ENCODE results near the gene KCTD16.

KCTD16 gene

DNA sequence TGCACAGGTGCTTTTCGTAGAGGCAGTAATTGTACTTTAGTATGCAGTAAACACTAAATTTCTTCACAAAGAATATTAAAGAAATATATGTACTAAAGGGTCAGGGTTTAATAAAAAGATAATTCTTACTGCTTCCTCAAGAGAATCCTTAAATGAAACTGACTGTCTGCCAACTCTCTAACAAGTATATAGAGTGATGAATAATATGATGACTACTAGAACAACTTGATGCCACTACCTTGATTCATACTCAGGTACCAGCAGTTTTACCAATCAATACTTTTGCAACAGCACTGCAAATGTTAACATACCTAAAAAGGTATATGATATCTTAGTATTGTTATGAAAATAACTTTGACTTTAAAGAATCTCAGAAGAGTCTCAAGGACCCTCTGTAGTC is 4.0 kb upstream of the KCTD16 start:
- DNase-seq = no peak

DNA sequence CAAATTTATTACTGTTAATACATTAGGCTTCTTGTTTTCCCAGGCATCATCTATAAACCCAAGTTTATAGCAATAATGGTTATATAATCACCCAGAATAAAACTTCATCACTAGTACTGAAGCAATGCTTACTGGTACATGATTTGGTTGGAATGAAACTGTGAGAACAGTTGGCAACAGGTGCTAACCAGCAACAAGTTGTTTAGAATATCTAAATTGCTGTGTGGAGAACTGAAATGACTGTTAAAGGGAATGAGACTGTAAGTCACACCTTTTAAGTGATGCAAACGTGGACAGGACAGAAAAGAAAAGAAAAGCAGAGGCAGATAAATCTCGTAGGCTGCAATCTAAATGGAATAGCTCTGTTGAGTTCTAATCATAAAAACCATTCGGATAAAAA is 2.7 kb upstream of the KCTD16 start:
- no peak for DNase-seq

GRCh38 chr5:144169904-144170275 is 783 bp upstream of the KCTD16 start:
- no peak for DNase-seq

GRCh38 chr5:144173766-144174165 is 3.1 kb downstream of the KCTD16 start:
- no peak for DNase-seq

DNA sequence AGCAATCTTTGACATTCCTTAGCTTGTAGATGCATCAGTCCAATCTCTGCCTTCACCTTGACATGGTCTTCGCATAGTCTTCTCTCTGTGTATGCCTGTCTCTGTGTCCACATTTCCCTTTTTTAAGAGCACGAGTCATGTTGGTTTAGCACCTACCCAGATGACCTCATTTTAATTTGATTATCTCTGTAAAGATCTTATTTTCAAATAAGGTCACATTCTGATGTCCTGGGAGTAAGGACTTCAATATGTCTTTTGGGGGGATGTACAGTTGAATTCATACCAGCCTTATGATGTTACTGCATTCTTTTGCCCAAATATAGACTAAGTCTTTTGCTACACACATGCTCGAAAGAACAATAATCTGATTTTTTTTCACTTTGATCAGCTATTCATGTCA is 6.9 kb downstream of the KCTD16 start:
- DNase-seq = no peak

DNA sequence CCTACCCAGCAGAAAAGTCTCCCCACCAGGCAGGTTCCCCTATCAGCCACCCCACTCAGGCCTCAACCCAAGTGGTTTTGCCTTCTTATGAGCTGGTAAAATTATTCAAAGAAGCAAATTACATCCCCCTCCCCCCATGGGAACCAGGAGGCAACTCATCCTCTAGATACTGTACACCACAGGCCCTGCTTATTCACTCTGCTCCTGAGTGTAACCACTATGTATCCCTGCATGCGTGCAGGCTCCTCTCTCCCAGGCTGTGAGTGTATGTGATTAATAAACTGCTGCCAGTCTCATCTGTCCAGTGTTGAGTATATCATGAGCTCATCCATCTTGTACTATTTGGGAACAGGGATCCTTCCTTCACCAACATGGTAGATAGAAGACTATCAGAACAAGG is 8.6 kb downstream of the KCTD16 start:
- no peak for DNase-seq

- DNase-seq = no peak
Measured at GRCh38 chr5:144183254-144183889, 12.7 kb downstream of the KCTD16 start.

- peak in 1 of 56 donors; percentile 0 for DNase-seq
Measured at GRCh38 chr5:144187699-144188294, 17.1 kb downstream of the KCTD16 start.

- no peak for DNase-seq
Measured at GRCh38 chr5:144189800-144190429, 19.2 kb downstream of the KCTD16 start.

DNA sequence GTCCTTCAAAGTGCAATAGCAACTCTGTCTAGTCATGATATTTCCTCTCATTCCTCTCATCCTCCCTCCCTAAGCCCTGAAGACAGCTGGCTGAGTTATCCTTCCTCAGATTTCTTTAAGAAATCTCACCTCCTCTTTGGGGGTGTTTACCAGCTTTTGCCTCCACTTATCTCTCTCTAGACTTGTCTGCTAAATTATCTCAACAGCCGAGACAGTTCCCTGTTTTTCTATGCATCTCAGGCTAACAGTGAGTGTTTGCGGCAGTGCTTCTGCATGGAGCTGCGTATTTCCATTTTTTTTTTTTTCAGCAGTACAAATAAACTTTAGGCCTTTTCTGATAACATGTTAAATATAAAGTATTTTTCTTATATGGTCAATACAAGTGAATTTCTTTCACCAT is 20.9 kb downstream of the KCTD16 start:
- DNase-seq = no peak

DNA sequence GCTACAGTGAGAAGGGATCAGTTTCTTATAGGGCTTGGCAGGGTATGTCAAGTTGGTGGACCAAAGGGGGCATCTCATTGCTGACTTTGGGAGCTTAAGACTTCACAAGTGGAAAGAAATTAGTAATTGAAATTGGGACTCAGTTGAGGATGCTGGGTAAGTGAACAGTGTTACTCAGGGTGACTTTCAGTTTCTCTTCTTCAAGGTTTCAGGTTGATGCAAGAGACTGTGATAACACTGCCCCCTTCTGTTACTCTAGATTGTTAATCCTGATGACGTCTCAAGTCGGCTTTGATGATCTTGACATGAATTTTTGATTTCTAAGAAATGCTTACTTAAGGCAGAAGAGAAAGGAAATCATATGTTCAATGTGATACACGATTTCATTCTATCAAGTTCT is 21.3 kb downstream of the KCTD16 start:
- no peak for DNase-seq

DNA sequence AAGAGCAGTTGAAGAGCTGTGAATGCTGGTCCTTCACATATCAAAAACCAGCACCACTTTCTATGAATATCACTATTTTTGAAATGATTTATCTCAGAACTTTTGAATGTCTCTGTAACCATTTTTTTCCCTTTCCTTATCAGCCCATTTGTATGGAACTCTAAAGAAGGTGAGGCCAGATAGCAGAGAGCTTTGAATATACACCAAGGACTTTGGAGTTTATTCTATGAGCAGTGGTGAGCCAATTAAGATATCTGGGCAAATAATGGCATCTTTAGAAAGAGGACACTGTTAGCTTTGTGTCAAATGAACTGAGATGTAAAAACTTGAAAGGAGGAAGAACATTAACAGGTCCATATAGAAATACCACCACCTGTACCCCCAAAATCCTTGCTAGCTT is 22.0 kb downstream of the KCTD16 start:
- no peak for DNase-seq

DNA sequence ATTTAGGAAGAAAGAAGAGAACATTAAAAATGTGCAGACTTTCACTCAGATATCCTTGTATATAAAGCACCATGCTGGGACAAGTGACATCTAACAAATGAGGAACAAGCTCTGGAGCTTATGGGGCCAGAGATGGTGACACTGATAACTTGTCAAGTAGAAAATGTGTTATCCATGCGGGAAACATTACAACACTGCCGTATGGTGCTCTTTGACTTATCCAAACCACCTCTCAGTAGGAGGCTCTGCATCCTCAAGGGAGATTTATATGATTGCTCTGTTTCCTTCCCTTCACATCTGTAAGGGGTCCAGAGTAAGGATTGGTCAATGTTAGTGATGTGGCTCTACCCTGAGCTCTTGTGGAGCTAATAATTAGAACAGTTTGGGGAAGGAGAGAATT is 23.5 kb downstream of the KCTD16 start:
- no peak for DNase-seq

DNA sequence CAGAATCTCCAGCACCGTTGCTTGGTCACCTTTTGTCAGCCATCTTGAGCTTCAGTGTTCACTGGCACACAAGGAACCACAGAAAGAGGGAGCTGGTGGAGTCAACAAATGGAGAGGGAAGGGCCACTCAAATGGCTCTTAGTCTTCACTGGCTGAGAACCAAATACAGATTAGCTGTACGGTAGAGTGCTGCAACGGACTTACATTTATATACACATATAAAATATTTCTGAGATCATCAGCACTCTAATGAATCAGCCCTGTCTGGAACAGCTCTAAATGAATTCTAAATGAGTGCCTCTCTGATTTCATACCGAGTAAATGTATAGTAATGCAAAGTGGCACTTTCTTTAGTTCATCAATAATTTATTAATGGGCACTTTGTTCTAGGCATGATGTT is 24.8 kb downstream of the KCTD16 start:
- DNase-seq = no peak

DNA sequence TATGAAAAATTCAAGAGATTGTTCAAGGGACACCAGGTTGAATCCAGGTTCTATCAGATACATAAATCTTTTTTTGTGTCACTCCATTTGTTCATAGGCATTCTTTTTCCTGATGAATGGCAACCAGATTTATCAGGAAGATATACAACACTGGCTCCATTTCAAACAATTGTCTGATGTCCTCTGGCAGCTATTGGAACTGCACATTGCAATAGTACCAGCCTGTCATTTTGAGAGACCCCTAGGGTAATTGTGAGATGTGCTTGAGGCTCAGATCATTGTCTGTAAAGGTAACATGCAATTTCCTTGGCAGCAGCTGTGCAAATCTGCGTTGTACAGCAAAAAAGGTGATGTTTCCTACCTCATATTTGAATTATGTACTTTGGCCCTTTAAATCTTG is 25.9 kb downstream of the KCTD16 start:
- DNase-seq = no peak

- no peak for DNase-seq
Measured at GRCh38 chr5:144198386-144198785, 27.7 kb downstream of the KCTD16 start.

DNA sequence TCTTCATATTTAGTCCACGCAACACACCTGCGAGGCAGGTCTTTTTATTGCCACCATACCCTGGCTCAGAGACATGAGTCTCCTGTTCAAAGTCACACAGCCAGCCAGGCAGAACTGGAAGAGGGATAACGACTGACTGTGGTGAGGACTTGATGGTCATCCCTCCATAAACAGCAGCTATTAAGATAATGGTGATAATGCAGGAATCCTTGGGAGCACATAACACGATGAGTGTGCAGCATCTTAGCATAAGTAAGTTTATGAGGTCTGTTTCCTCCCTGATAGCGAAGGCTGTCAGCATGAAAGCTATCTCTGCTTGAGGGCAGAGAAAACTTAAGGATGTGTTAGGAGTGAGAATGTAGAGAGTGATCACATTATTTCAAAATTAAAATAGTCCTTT is 30.9 kb downstream of the KCTD16 start:
- DNase-seq = no peak

- no peak for DNase-seq
Measured at GRCh38 chr5:144202072-144202471, 31.4 kb downstream of the KCTD16 start.

GRCh38 chr5:144202726-144203125 is 32.1 kb downstream of the KCTD16 start:
- DNase-seq = no peak

- DNase-seq = peak in 11 of 56 donors; percentile 2 to 65 (median 13)
Measured at GRCh38 chr5:144203750-144204596, 33.3 kb downstream of the KCTD16 start.

DNA sequence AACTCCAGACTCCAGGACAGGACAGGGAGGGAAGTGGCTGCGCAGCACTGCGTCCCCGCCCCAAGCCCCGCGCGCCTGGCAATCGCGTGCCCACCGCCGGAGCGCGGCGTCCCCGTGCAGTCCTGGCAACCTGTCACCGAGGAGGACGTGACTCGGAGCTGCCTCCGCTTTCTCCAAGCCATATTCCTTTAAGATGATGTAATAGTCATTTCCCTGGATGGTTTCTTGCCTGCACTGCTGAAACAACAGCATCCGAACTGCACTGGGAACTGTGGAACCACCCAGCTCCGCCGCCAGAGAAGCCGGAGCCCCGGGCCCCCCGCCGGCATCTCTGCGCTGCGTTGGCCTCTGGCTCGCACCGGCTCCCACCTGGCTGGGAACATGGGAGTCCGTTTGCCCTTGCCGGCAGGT is 34.5 kb downstream of the KCTD16 start:
- peak in 28 of 56 donors; percentile 3 to 58 (median 24) for DNase-seq

DNA sequence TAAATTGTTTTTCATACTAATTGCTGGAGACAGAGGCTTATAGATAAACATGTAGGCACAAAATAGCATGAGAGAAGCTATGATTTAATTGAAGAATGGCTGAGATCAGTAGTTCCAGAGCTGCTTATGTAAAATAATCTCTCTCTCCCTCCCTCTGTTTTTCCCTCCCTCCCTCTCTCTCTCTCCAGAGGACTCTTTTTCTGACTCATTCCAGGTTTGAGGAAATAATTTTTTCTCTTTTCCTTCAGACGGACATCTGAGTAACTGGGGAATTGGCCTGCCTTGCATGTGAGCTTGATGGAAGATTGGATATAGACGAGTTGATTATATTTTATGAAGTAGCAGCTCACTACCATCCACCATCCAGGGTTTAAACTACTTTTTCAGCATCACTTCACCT is 35.5 kb downstream of the KCTD16 start:
- DNase-seq = no peak

Data from nucleus accumbens (tissue), 56 donors.